Caco-2 (cell line): ENCODE results near the gene PRPF31. TPM values are rescaled to one million over a fixed set of nuclear protein-coding genes. Genes with fewer than 3 reads are reported as not detected.

Experiments
- BruUV-seq: library from RNA; stranded (reverse); fragments of 400-500 nt; replicated peaks from 2 replicates; lab custom pipeline; 2021; lab: Mats Ljungman, UMichigan
- CTCF ChIA-PET: fragments of 300-600 bp; sonication (Branson Sonifier 250); formaldehyde crosslinking; loops from one replicate; lab custom pipeline; 2022; ENCODE audit warnings: antibody characterized with exemption; lab: Charles Lee
- POLR2A ChIA-PET: fragments of 300-600 bp; sonication (Branson Sonifier 250); formaldehyde crosslinking; loops from one replicate; lab custom pipeline; 2022; ENCODE audit warnings: antibody characterized with exemption; lab: Charles Lee
- DNase-seq, 2 experiments: peaks; one replicate each; pipeline versions ENCODE4 v3.0.0 to v3.0.0-alpha.2; 2020 to 2022
- H3K27me3 ChIP-seq: replicated peaks from 2 replicates; pipeline ENCODE4 v1.6.0; 2011; ENCODE audit warnings: low read length; ENCODE audit not compliant: control insufficient read depth, insufficient read depth
- H3K36me3 ChIP-seq: 2 replicates; pipeline ENCODE4 v1.5.1; 2011; ENCODE audit warnings: low read length; ENCODE audit not compliant: control insufficient read depth, insufficient read depth
- H3K4me1 ChIP-seq: fragments of 250-450 bp; sonication (Bioruptor Pico); 2 replicates; pipeline ENCODE4 v1.5.1; 2020; ENCODE audit warnings: mild to moderate bottlenecking
- H3K4me3 ChIP-seq: 2 replicates; pipeline ENCODE4 v1.5.1; 2011; ENCODE audit warnings: low read depth, mild to moderate bottlenecking, control low read depth, low read length
- H3K9me3 ChIP-seq: fragments of 250-450 bp; sonication (Bioruptor Pico); 2 replicates; pipeline ENCODE4 v1.5.1; 2020; ENCODE audit warnings: mild to moderate bottlenecking, moderate library complexity
- H3K27ac Mint-ChIP-seq: one replicate; pipeline ENCODE4 v1.8.0; 2022; ENCODE audit warnings: mixed read lengths; ENCODE audit not compliant: unreplicated experiment
- H3K27me3 Mint-ChIP-seq: one replicate; pipeline ENCODE4 v1.8.0; 2022; ENCODE audit warnings: mixed read lengths; ENCODE audit not compliant: insufficient read depth, unreplicated experiment
- H3K36me3 Mint-ChIP-seq: one replicate; pipeline ENCODE4 v1.8.0; 2022; ENCODE audit warnings: mild to moderate bottlenecking, mixed read lengths; ENCODE audit not compliant: insufficient read depth, unreplicated experiment
- H3K4me1 Mint-ChIP-seq: one replicate; pipeline ENCODE4 v1.8.0; 2022; ENCODE audit warnings: low read depth, mixed read lengths; ENCODE audit not compliant: unreplicated experiment
- H3K4me3 Mint-ChIP-seq: one replicate; pipeline ENCODE4 v1.8.0; 2022; ENCODE audit warnings: mild to moderate bottlenecking, moderate library complexity, mixed read lengths; ENCODE audit not compliant: unreplicated experiment
- H3K9me3 Mint-ChIP-seq: one replicate; pipeline ENCODE4 v1.8.0; 2022; ENCODE audit warnings: mixed read lengths; ENCODE audit not compliant: unreplicated experiment
- CTCF ChIP-seq, 2 experiments: fragments of 200-600 bp in 1 of 2; IDR thresholded peaks; 1 replicate in 1 of 2; 2 replicates in 1 of 2; pipeline versions ENCODE4 v1.5.1 to v1.8.0; 2011 to 2022; ENCODE audit warnings: antibody characterized with exemption in 1 of 2, control low read depth in 1 of 2, inconsistent platforms in 1 of 2, low read depth in 1 of 2, low read length in 1 of 2, mild to moderate bottlenecking in 1 of 2, moderate library complexity in 1 of 2; ENCODE audit not compliant: insufficient read depth in 1 of 2, severe bottlenecking in 1 of 2, unreplicated experiment in 1 of 2
- intact Hi-C: fragments of 100-400 bp; cut with micrococcal nuclease; formaldehyde crosslinking; loops from one replicate; pipeline ENCODE4 v1.10.0; 2022; ENCODE audit not compliant: unreplicated experiment
- total RNA-seq: library from RNA; stranded (reverse); gene quantifications from 2 replicates; pipeline ENCODE4 v1.2.3, GENCODE V29; 2022

The PRPF31 gene
- total RNA-seq, 1 experiment from 2014 or later = 99.0 TPM

GRCh38 chr19:54145541-54146158 lies 30.1 kb downstream of the PRPF31 start:
- CTCF ChIA-PET = no interaction called here

GRCh38 chr19:54147676-54148075 lies 32.1 kb downstream of the PRPF31 start:
- peak in 1 of 2 experiments; percentile 12 for TF ChIP-seq CTCF (IDR thresholded peaks at IDR 0.05; ENCODE audit: insufficient read depth in 1 of 2, low read depth in 1 of 2, low read length in 1 of 2, severe bottlenecking in 1 of 2, unreplicated experiment in 1 of 2)
- Mint-ChIP-seq H3K4me3 (no peak overlapping the region), H3K36me3 (peaks cover 90% of the 10 kb centered on the region), H3K4me1 (no peaks in the 10 kb centered on the region), H3K9me3 (no peaks in the 10 kb centered on the region), H3K27me3 (no peaks in the 10 kb centered on the region), H3K27ac (no peak overlapping the region)
- ChIA-PET CTCF (no interaction called here), POLR2A (interaction anchor here (1.1 kb wide), 1 partner anchor 10 kb away, joined by 7 read pairs; the partner anchor contains the start of gene CNOT3)
- Histone ChIP-seq H3K27me3 (no peaks in the 10 kb centered on the region), H3K36me3 (peaks cover 17% of the 10 kb centered on the region), H3K9me3 (no peaks in the 10 kb centered on the region), H3K4me3 (no peak overlapping the region), H3K4me1 (no peaks in the 10 kb centered on the region)
- no peak for DNase-seq
- intact Hi-C loops = no loop called here
- no TSS peak for BruUV-seq

More at GRCh38 chr19:54145541-54146158, 30.1 kb downstream of the PRPF31 start:
- POLR2A ChIA-PET = interaction anchor here (0.6 kb wide), 1 partner anchor 8 kb away, joined by 3 read pairs; the partner anchor contains the start of gene CNOT3
- Mint-ChIP-seq H3K36me3 (peaks cover 87% of the 10 kb centered on the region), H3K4me1 (no peaks in the 10 kb centered on the region), H3K27ac (no peak overlapping the region), H3K4me3 (no peak overlapping the region), H3K27me3 (no peaks in the 10 kb centered on the region), H3K9me3 (no peaks in the 10 kb centered on the region)
- no peaks in the 10 kb centered on the region for H3K27me3 ChIP-seq
- no peaks in the 10 kb centered on the region for H3K9me3 ChIP-seq
- intact Hi-C loops = no loop called here
- BruUV-seq = no TSS peak
- no peaks in the 10 kb centered on the region for H3K4me1 ChIP-seq
- H3K4me3 ChIP-seq = no peak overlapping the region
- no peak for TF ChIP-seq CTCF (IDR thresholded peaks at IDR 0.05; ENCODE audit: insufficient read depth in 1 of 2, low read depth in 1 of 2, low read length in 1 of 2, severe bottlenecking in 1 of 2, unreplicated experiment in 1 of 2)
- DNase-seq = no peak
- peaks cover 12% of the 10 kb centered on the region for H3K36me3 ChIP-seq

GRCh38 chr19:54148158-54148557 lies 32.6 kb downstream of the PRPF31 start:
- TF ChIP-seq CTCF (IDR thresholded peaks at IDR 0.05; ENCODE audit: insufficient read depth in 1 of 2, low read depth in 1 of 2, low read length in 1 of 2, severe bottlenecking in 1 of 2, unreplicated experiment in 1 of 2) = no peak
- Histone ChIP-seq H3K27me3 (no peaks in the 10 kb centered on the region), H3K4me3 (no peak overlapping the region), H3K36me3 (peaks cover 17% of the 10 kb centered on the region), H3K4me1 (no peaks in the 10 kb centered on the region), H3K9me3 (no peaks in the 10 kb centered on the region)
- H3K36me3 Mint-ChIP-seq = peaks cover 90% of the 10 kb centered on the region
- intact Hi-C loops = no loop called here
- no peak for DNase-seq
- no peak overlapping the region for H3K4me3 Mint-ChIP-seq
- no peak overlapping the region for H3K27ac Mint-ChIP-seq
- BruUV-seq = no TSS peak
- ChIA-PET CTCF (no interaction called here), POLR2A (interaction anchor here (1.1 kb wide), 1 partner anchor 11 kb away, joined by 7 read pairs; the partner anchor contains the start of gene CNOT3)
- H3K9me3 Mint-ChIP-seq = no peaks in the 10 kb centered on the region
- no peaks in the 10 kb centered on the region for H3K27me3 Mint-ChIP-seq
- H3K4me1 Mint-ChIP-seq = no peaks in the 10 kb centered on the region
